Activated T-cell treated with anti-CD3 and anti-CD28 coated beads for 4 hours (primary cell): ENCODE results near the gene PRPF8.
"Not testable (repeated sequence)": the region's sequence is repeated elsewhere in the genome, so short reads cannot be mapped to it uniquely, and the experiment has no call there.

Experiments used
- DNase-seq: peaks from one replicate; pipeline ENCODE4 v3.0.0-alpha.2; 2020

Gene PRPF8

GRCh38 chr17:1716076-1716911 is 31.6 kb upstream of the PRPF8 start:
- peak; percentile 99 for DNase-seq

GRCh38 chr17:1715803-1716075 is 31.1 kb upstream of the PRPF8 start:
- DNase-seq: no peak

- no peak for DNase-seq
Observed at GRCh38 chr17:1714980-1715802, 30.5 kb upstream of the PRPF8 start.

- DNase-seq: no peak
Observed at GRCh38 chr17:1714427-1714979, 29.8 kb upstream of the PRPF8 start.

GRCh38 chr17:1713878-1714426 is 29.3 kb upstream of the PRPF8 start:
- DNase-seq: no peak

- DNase-seq: no peak
Observed at GRCh38 chr17:1713160-1713877, 28.7 kb upstream of the PRPF8 start.

GRCh38 chr17:1712271-1712670 is 27.6 kb upstream of the PRPF8 start:
- no peak for DNase-seq

- DNase-seq: no peak
Observed at GRCh38 chr17:1711804-1712203, 27.1 kb upstream of the PRPF8 start.

- DNase-seq: no peak
Observed at GRCh38 chr17:1710807-1711553, 26.3 kb upstream of the PRPF8 start.

GRCh38 chr17:1709971-1710806 is 25.5 kb upstream of the PRPF8 start, which contains the start of gene TLCD2:
Gene TLCD2, minus strand, starts transcription at chr17:1710377. Its CDS starts 135 bp downstream, at chr17:1710242.
- DNase-seq: no peak

- no peak for DNase-seq
Observed at GRCh38 chr17:1709403-1709951, 24.8 kb upstream of the PRPF8 start.

- DNase-seq: not testable (repeated sequence)
Observed at GRCh38 chr17:1708791-1709346, 24.2 kb upstream of the PRPF8 start.

- DNase-seq: no peak
Observed at GRCh38 chr17:1707107-1707506, 22.4 kb upstream of the PRPF8 start.

GRCh38 chr17:1705004-1705403 is 20.3 kb upstream of the PRPF8 start:
- no peak for DNase-seq

- DNase-seq: no peak
Observed at GRCh38 chr17:1703063-1703462, 18.4 kb upstream of the PRPF8 start.

- not testable (repeated sequence) for DNase-seq
Observed at GRCh38 chr17:1699891-1700290, 15.2 kb upstream of the PRPF8 start.

- DNase-seq: no peak
Observed at GRCh38 chr17:1697681-1698080, 13.0 kb upstream of the PRPF8 start.

GRCh38 chr17:1695365-1695764 is 10.7 kb upstream of the PRPF8 start:
- no peak for DNase-seq

GRCh38 chr17:1693339-1693738 is 8.7 kb upstream of the PRPF8 start:
- DNase-seq: no peak

- DNase-seq: no peak
Observed at GRCh38 chr17:1690544-1691221, 6.0 kb upstream of the PRPF8 start.
